Measurements from ENCODE around the gene TBC1D22A.

TBC1D22A gene

DNA sequence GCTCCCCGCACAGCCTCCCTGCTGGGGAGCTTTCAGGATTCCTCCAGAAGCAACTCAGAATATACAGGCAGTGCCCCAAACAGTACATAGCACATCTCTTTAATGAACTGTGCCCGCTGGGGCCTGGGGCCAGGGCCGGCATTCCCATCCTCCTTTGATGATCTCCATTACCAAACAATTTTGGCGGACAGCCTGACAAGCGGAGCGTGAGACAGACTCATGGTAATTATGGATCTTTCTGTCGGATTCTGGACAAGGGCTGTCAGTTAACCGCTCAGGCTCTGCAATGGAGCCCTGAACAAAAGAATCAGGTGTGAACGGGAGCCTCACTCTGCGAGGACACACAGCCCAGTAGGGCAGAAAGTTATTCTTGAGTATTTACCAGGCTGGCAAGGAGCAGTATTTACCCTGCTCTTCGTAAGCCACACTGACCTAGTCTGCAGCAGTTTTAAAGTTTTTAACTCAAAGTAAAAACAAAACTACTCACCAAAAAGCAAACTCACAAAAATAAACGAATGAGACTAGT is 174.0 kb downstream of the TBC1D22A start:
- no peak for ATAC-seq

DNA sequence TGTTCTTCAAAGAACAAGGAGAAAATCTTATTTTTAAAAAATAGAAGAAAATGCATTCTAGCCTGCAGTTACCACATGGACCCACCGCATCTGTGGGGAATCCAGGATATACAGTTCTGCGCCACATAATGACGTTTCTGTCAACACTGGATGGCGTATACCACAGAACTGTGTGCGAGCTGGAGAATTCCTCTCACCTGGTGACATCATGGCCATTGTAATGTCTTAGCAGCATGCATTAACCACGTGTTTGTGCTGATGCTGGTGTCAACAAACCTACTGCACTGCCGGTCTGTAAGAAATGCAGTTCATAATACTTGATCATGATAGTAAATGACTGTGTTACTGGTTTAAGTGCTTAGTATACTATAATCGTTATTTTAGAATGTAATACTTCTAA is 174.7 kb downstream of the TBC1D22A start:
- ATAC-seq, result no peak

DNA sequence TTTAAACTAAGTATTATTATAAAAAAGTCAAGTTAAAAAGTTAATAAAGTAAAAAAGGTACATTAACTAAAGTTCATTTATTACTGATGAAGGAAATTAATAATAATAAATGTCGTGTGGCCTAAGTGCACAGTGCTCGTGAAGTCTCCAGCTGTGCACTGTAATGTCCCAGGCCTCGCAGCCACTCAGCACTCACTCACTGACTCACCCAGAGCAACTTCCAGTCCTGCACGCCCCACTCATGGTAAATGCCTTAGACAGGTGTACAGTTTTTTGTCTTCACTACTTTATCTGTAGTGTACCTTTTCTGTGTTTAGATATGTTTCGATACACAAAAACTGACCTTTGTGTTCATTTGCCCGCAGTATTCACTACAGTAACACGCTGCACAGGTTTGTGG is 175.5 kb downstream of the TBC1D22A start:
- ATAC-seq, result no peak

DNA sequence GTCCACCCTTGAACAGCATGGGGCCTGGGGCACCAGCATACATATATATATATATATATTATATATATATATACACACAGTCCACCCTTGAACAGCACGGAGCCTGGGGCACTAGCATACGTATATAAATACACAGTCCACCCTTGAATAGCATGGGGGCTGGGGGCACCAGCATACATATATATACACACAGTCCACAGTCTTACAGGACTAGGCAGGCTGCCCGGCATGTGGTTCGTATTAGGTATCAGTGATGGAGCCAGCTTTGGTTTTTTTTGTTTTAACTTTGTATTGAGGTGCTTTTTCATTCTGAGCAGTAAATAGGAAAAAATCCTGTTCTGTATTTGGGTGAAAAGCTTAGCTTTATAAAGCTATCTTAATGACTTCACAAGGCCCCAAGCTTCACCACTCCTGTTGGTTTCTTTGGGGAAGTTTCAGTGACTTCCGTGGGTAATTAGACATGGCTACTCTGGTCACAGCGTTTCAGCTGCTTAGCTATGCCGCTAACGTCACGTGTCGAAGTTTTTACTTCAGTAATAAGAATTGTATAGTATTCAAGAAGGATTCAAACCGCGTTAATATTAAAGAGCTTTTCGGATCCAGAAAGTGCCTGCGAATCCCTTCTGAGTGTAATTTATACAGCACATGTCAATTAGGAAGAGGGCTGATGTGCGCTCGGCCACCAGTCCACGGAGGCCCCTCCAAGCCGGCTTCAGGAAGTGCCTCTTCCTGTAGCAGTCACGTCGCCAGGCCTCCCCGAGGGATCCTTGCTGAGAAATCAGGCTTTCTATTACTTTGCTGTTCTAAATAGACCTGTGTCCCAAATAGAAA is 179.7 kb downstream of the TBC1D22A start:
- no peak for ATAC-seq

DNA sequence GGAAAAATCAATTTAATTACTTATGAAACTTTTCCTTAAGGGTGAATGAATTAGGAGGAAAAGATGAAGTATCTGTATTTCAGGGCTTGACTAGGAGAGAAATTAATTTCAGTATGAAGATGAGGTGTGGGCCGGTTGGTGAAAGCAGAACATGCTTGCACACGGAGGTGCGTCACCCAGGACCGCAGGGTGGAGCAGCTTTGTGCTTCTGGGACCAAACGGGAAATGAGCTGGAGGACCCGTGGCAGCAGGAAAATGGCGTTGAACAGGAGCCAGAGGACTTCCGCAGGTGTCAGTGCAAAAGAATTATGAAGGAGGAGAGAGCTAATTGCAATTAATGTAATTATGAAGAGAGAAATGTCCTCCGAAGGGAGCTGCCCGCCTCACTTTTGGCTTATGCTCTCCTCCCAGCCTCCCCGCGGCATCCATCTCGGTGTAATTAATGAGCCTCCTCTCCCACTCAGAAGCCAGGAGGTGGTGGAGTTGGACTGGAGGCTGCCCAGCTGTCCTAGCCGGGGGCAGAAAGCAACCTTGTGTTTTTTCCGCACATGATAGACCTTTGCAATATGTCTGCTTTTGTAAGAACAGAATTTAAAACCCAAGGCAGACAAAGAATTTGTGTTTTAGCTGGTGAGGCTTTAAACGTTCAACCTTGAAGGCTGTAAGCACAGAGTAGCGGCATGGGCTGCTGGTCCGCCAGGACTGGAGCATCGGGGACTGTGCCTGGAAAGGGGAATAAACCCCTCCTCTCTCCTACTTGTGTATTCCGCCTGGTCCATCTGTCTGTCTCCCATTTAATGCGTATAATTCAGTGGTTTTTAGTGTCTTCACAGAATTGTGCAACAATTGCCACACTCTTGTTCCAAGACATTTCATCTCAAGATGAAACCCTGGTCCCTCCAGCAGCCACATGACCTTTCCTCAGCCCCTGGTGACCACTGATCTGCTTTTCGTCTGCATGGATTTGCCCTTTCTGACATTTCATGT is 180.6 kb downstream of the TBC1D22A start:
- no peak for ATAC-seq

DNA sequence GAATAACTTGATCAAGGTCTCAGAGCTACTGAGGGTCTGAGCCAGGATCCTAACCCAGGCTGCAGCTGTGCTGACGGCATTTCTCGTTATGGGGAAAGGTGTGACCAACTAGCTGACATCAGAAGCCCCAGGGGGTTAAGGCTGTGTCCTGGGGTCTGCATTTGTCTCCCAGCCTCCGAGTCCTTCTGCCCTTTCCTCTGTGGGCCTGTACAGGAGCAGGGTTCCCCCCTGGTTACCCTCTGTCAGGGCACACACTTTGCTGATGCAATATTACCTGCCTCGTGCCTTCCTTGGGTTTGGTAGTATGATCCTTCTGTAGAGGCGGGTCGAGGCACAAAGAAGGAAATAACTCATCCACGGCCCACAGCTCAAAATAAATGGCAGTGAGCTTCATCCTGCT is 183.0 kb downstream of the TBC1D22A start:
- no peak for ATAC-seq

DNA sequence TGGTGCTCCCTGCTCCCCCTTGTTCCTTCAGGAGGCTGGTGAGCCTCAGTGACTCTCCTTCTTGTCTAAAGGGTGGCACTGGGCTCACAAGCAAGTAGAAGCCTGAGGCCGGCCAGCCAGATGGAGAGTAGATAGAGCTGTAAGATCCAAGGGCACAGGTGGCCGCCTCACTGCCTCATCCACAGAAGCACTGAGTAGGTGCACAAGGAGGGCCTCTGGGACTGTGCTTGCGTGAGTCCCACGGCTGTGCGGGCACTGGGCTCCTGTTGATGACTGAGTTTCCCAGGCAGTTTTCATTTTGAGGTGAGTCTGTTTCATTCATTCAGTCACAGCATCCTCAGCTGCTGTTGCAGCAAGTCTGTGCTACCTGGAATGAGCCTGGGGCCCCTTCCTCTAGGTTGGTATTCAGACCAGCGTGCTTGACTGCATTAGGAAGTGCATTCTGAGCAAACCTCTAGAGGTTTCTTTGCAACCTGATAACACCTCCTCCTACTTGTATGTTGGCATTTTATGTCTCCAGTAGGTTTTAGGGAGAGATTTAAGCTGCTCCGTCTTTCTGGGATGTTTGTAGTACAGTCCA is 184.0 kb downstream of the TBC1D22A start:
- ATAC-seq, result no peak

DNA sequence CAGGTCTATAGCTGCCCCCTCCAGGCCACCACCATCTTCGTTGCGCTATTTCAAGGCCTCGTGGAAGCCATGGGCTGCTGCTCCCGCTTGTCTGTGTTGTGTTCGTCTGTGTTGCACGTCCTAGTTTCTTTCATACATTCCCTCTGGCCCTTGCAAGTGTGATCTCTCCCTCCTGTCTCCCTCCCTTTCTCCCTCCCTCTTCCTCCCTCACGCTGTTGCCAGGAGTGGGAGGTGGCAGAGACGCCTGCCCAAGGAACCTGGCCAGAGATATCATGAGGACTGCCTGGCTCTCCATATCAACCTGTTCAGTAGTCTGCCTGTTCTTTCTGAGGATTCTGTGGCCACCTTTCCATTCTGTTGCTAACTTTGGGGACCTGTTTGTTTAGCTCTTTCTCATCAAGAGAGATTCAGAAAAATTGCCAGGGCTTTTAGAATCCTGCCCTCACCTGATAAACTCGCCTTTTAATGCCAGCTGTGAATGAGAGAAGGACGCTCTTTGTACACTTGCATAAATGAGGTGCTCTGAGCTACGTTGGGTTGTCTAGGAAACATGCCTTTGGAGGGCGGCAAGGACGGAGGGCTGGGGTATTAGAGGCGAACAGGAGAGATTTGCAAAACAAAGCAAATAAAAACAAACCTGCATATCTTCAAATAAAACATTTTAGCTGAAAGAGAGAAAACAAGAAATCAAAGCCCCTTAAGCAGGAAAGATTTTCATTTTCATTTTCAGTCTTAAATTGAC is 185.2 kb downstream of the TBC1D22A start:
- ATAC-seq, result no peak

DNA sequence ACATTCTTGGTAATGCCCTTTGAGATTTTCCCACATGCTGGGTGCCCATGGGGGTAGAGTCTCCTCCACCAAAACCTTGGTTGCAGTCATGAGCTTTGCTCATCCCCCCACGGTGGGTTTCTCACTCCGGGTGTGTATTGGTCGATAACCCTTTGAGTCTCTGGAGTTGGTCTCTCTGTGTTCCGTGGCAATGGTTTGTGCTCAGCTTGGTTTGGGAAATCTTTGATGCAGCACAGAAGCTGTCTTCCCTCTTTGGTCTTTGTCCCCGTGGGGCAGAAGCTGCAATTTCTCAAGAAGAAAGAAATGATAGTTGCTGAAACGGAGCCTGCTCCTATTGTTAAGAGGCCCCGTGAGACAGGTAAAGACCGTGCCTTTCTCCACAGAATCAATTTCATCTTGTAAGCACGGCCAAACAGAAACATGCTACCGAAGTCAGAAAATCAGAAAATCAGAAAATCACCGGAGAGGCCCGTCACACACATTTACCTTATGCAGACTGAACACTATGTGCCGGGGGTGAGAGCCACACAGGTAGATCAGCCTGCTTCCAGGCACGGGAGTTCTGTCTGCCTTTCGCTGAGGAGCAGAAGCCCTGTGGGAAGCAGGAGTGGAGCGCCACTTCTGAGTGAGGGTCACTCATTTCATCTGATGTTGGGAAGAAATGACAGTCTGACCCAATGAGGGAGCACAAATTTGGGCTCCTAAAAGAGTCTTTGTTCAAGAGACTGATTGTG is 186.1 kb downstream of the TBC1D22A start:
- ATAC-seq, result no peak

DNA sequence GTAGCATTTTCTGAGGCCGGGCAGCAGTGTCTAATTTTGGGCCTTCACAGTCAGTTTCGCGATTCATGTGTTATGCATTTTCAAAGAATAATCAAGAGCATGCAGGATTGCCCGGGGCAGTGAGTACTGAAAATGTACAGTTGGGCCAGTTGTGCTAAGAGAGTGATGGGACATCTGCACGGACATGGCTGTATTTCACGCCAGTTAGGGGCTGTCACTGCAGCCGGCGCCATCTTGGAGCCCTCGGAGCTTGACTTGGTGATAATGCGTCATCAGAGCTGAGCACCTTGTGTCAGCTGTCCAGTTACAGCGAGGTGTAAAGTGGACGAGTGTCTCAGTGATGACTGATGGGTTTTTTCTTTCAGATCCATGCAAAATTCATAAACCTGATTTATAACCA is 188.9 kb downstream of the TBC1D22A start:
- ATAC-seq, result no peak

DNA sequence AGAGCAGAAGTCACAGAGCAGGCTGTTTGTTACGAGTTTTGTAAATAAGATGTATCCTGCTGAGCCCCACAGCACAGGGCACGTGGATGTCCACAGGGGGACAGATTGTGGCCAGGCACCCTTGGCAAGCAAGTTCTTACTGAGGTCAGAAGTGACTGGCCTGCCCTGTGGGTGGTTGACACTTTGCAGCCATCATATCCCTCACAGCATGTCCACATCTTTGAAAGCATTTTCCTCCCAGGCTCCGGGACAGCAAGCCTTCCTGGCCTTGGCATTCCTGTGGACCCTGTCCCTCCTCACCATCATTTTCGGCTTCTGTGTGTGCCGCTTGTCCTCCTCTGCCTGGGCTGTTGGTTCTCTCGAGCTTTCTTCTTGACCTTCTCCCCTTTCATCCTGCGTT is 189.5 kb downstream of the TBC1D22A start:
- ATAC-seq, result no peak

DNA sequence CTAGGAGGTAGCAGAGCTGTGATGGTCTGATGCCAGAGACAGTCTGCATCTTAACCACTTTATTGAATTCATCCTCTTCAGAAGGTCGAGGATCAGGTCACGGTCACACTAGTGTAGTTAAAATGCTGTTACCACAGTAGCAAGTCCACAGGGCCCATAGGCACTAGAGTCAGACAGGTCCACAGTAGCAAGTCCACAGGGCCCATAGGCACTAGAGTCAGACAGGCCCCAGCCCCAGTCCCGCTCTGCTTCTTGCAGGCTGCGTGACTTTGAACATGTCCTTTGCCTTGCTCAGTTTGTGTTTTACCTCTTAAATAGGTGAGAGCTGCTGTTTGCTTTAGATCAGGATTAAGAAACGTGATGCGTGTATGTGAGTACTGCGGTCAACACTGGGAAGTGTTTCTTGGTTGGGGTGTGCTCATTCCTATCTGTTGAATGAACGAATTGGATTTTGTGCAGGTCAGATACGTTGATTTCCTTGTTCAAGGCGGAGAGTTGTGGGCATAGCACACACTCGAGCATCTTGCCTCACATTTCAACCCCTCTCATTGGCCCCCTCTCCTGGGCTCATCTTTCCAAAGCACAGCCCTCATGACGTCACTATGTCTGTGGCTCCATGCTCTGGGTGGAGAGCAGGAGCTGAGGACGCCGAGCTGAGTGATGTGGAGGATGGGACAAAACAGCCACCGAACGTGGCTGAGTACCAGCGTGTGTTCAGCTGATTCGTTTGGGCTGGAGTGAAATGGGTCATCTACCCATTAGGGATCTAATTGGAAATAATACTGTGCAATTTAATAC is 191.7 kb downstream of the TBC1D22A start:
- no peak for ATAC-seq

DNA sequence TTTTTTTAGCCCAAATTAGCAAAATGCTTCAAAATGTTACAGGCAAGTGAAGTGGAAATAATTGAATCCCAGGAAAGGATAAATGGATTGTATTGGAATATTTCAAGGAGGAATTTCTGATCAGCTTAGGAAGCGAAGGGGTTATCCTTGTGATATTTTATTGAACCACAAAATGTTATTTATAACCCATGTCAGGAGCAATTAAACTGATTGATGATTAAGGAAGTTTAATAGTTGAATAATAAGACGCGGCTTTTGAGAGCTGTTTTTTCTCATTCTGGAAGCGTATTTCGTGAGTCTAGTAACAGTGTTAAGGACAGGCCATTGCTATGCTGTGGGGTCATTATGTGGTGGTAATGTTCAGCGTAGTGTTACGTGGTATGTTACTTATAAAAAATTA is 192.3 kb downstream of the TBC1D22A start:
- no peak for ATAC-seq

DNA sequence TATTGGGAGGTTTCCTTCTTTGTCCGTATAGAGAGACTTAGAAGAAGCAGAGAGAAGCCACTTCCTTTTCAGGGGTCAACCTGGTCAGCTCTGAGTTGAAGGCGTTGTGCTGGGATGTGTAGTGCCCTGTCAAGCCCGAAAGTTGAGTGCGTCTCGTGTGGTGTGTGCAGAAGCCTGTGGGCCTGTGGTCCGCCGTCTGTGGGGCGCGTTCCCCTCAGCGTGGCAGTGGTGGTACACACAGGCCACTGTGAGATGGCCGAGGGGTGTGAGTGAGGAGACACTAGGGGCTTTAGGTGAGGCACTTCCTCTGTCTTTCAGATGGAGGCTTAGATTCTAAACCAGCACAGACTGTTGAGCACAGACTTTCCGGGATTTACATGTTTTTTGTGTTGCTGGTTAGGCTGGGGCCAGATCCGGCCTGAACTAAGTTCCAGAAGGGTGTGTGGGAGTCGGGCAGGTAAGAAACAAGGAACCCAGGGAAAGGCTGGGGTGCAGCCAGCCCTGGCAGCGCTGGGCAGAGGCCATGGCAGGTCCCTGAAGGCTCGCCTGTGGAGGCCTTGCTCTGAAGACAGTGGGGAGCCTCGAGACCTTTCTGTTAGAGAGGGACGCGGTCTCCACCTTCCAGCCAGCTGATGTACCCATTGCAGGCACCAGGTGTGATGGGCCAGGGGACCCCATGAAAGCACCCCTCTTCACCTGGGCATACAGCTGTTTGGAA is 194.2 kb downstream of the TBC1D22A start:
- no peak for ATAC-seq

DNA sequence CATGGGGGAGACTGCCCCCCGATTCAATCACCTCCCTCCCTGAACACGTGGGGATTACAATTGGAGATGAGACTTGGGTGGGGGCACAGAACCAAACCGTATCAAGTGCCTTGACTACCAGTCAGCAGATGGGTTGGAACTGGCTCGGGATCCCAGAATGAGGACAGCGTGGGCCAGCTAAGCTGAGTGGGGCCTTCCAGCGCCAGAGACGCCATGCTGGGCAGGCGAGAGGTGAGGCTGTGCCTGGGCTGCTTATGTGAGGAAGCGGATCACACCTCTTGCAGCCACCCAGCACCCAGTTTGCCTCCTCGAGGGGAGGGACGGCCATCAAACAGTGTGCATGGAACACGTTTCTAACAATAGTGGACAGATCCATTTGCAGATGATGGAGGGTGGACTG is 195.1 kb downstream of the TBC1D22A start:
- ATAC-seq, result no peak

DNA sequence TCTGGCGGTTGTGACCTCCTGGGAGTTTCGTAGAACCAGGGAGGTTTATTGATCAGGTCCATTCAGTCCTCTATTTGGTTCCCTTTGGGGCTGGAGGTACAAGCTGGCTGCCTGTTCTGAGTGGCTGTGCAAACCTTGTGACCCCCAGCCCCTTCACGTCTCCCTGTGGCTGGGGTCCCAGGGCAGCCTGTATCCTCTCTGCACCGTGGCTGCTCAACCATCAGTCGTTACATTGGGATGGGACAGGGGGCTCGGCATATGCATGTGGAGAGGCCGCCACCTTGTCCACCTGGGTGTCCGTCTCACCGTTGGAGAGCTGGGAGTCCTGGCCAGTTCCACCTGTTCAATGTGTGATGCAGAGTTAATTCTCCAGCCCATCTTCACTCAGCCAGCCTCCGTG is 195.7 kb downstream of the TBC1D22A start:
- no peak for ATAC-seq

DNA sequence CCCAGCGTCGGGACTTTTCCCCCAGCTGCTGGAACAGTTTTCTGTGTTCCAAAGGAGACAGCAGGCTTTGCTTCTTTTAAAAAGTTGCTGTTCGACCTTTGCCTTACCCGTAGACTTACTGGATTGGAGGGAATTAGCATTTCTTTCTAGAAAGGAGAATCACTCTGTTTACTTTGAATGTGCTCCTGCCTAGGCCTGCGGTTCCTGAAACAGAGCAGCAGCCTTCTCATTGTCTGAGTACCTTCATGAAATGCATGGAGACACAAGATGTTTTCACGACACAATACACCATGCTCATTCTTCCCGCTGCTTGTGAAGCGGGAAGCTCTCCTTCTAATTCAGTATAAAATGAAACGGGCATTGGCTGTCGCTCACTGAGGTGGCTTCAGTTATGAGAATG is 196.2 kb downstream of the TBC1D22A start:
- ATAC-seq, result no peak

DNA sequence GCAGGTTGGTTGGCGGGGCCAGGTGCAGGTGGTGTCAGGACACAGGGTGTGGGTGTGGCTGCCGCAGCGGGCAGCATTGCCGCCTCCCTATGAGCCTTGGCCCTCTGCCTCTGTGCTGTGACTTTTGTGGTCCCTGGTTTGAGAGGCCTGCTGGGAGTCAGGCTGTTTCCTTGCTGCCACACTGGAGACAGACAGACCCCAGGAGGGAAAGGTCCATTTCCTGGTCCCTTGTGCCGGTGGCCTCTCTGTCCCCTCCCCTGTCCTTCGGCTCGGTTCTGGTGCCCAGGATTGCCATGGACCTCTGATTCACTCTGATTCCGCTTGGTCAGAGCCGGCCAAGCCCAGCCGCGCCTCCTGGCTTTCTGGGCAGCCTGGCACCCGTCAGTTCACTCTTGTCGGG is 196.9 kb downstream of the TBC1D22A start:
- no peak for ATAC-seq

DNA sequence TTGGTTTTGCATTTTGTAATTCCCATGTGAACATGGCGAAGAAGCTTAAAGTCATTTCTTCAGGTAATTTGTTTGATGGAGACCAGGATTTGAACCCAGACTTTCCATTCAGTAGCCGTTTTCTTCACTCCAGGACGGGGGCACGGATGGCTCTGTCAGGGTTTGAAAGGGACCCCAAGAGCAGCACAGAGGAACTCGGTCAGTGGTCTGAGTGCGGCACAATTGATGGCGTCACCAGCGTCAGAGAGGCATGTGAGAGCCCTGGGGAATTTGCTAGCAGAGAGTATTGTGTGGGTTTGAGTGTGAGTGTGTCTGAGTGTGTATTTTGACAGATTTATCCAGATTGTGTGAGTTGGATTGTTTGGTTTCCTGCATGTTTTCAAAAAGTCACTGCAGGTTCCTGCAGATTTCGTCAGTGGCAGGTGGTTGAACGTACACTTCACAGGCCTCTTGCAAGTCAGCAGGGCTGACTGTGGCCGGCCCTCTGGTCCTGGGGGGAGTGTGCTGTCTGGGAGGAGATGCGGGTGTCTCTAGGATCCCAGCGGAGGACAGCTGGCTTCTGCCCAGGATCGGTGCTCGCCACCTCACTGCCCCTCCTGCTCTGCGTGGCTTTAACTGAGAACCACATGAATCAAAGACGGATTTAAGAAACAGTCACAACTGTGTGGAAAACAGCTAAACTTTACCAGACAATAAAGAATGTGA is 199.3 kb downstream of the TBC1D22A start:
- ATAC-seq, result no peak

DNA sequence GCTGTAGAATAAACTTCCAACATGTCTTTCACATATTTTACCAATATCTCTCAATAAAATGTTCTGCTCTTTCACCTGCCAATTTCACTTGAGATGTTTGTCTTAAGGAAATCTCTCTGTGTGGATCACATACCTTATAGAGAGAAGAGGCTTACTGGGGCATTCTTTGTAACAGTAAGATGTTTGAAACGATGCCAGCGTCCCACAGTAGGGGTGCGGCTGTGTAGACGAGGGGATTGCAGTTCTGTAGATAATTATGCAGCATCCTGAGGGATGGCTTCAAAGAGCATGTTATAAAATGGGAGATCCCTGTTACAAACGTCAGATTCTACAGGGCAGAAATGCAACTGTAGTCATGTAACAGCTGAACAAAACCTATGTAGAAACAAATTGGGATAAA is 200.0 kb downstream of the TBC1D22A start:
- no peak for ATAC-seq
